HEK293 (cell line): ENCODE measurements around the gene CORO1C.
"Not testable (repeated sequence)": the region's sequence is repeated elsewhere in the genome, so short reads cannot be mapped to it uniquely, and the experiment has no call there.

Source experiments
- CTCF ChIA-PET: fragments of 350-600 bp; formaldehyde crosslinking; extraction: SDS; loops from one replicate; lab custom pipeline; 2021; ENCODE audit warnings: antibody characterized with exemption; lab: Yijun Ruan, JAX
- POLR2A ChIA-PET: fragments of 300-600 bp; formaldehyde crosslinking; extraction: SDS; loops from one replicate; lab custom pipeline; 2020; ENCODE audit warnings: antibody characterized with exemption, inconsistent platforms; lab: Yijun Ruan, JAX
- H3K27ac ChIP-seq: fragments of 200-500 bp; sonication (Bioruptor generic); 2 replicates; pipeline ENCODE4 v1.5.1; 2014; ENCODE audit warnings: low read depth, low read length, control low read depth, inconsistent platforms; ENCODE audit errors: extremely low read depth
- H3K36me3 ChIP-seq, 2 experiments: fragments of 200-500 bp in 1 of 2; sonication (Bioruptor generic) in 1 of 2; 1 replicate in 1 of 2; 2 replicates in 1 of 2; pipeline ENCODE4 v1.5.1; 2014 to 2017; ENCODE audit warnings: inconsistent platforms in 2 of 2, low read length in 2 of 2; ENCODE audit not compliant: control insufficient read depth in 2 of 2, insufficient read depth in 1 of 2
- H3K4me1 ChIP-seq: fragments of 200-500 bp; sonication (Bioruptor generic); 2 replicates; pipeline ENCODE4 v1.5.1; 2014; ENCODE audit warnings: mild to moderate bottlenecking, low read length, inconsistent platforms; ENCODE audit not compliant: control insufficient read depth, insufficient read depth
- H3K4me3 ChIP-seq: 2 replicates; pipeline ENCODE4 v1.5.1; 2011; ENCODE audit warnings: low read depth, mild to moderate bottlenecking, control low read depth, low read length, moderate library complexity
- H3K9me3 ChIP-seq: fragments of 200-500 bp; sonication (Bioruptor generic); 2 replicates; pipeline ENCODE4 v1.5.1; 2014; ENCODE audit warnings: low read depth, low read length, inconsistent platforms; ENCODE audit not compliant: control insufficient read depth, insufficient read depth
- EGR2 ChIP-seq: fragments of 450-650 bp; formaldehyde crosslinking; IDR thresholded peaks from 2 replicates; pipeline ENCODE4 v1.5.1; 2016; ENCODE audit warnings: low read depth, missing biosample characterization, missing genetic modification characterization
- KLF10 ChIP-seq: fragments of 450-650 bp; IDR thresholded peaks from 2 replicates; pipeline ENCODE4 v1.5.1; 2018; ENCODE audit warnings: missing biosample characterization, mild to moderate bottlenecking, missing genetic modification characterization
- MYNN ChIP-seq: fragments of 450-650 bp; formaldehyde crosslinking; IDR thresholded peaks from 2 replicates; pipeline ENCODE4 v1.5.1; 2016; ENCODE audit warnings: missing biosample characterization, missing genetic modification characterization, borderline replicate concordance
- RBAK ChIP-seq: fragments of 450-650 bp; formaldehyde crosslinking; IDR thresholded peaks from 2 replicates; pipeline ENCODE4 v1.5.1; 2016; ENCODE audit warnings: missing biosample characterization, missing genetic modification characterization
- REPIN1 ChIP-seq: fragments of 450-650 bp; formaldehyde crosslinking; IDR thresholded peaks from 2 replicates; pipeline ENCODE4 v1.5.1; 2017; ENCODE audit warnings: missing biosample characterization, missing genetic modification characterization, low read depth
- SCRT1 ChIP-seq: fragments of 450-650 bp; formaldehyde crosslinking; IDR thresholded peaks from 2 replicates; pipeline ENCODE4 v1.5.1; 2016; ENCODE audit warnings: missing biosample characterization, missing genetic modification characterization, borderline replicate concordance
- SCRT2 ChIP-seq: fragments of 450-650 bp; formaldehyde crosslinking; IDR thresholded peaks from 2 replicates; pipeline ENCODE4 v1.5.1; 2016; ENCODE audit warnings: missing biosample characterization, missing genetic modification characterization
- ZBTB44 ChIP-seq: fragments of 450-650 bp; IDR thresholded peaks from 2 replicates; pipeline ENCODE4 v1.5.1; 2018; ENCODE audit warnings: missing biosample characterization, mild to moderate bottlenecking, missing genetic modification characterization
- ZFHX2 ChIP-seq: fragments of 450-650 bp; formaldehyde crosslinking; conservative IDR thresholded peaks from 2 replicates; pipeline ENCODE4 v1.5.1; 2016; ENCODE audit warnings: missing biosample characterization, missing genetic modification characterization
- ZNF121 ChIP-seq: fragments of 450-650 bp; formaldehyde crosslinking; IDR thresholded peaks from 2 replicates; pipeline ENCODE4 v1.5.1; 2016; ENCODE audit warnings: missing biosample characterization, missing genetic modification characterization
- ZNF146 ChIP-seq: fragments of 450-650 bp; formaldehyde crosslinking; IDR thresholded peaks from 2 replicates; pipeline ENCODE4 v1.5.1; 2016; ENCODE audit warnings: missing biosample characterization, missing genetic modification characterization
- ZNF248 ChIP-seq: fragments of 450-650 bp; formaldehyde crosslinking; IDR thresholded peaks from 2 replicates; pipeline ENCODE4 v1.5.1; 2017; ENCODE audit warnings: missing biosample characterization, missing genetic modification characterization
- ZNF335 ChIP-seq: fragments of 450-650 bp; formaldehyde crosslinking; conservative IDR thresholded peaks from 2 replicates; pipeline ENCODE4 v1.5.1; 2016; ENCODE audit warnings: missing biosample characterization, missing genetic modification characterization
- ZNF341 ChIP-seq: fragments of 450-650 bp; formaldehyde crosslinking; IDR thresholded peaks from 2 replicates; pipeline ENCODE4; 2016; ENCODE audit warnings: low read depth, missing biosample characterization, missing genetic modification characterization
- ZNF391 ChIP-seq: fragments of 450-650 bp; formaldehyde crosslinking; IDR thresholded peaks from 2 replicates; pipeline ENCODE4 v1.5.1; 2016; ENCODE audit warnings: low read depth, missing biosample characterization, missing genetic modification characterization, borderline replicate concordance
- ZNF433 ChIP-seq: fragments of 450-650 bp; formaldehyde crosslinking; IDR thresholded peaks from 2 replicates; pipeline ENCODE4 v1.5.1; 2016; ENCODE audit warnings: missing biosample characterization, missing genetic modification characterization, low read depth
- ZNF544 ChIP-seq: fragments of 450-650 bp; formaldehyde crosslinking; IDR thresholded peaks from 2 replicates; pipeline ENCODE4 v1.5.0; 2017; ENCODE audit warnings: missing biosample characterization, missing genetic modification characterization
- ZNF561 ChIP-seq: fragments of 450-650 bp; IDR thresholded peaks from 2 replicates; pipeline ENCODE4 v1.5.1; 2018; ENCODE audit warnings: missing biosample characterization, missing genetic modification characterization, borderline replicate concordance
- ZNF600 ChIP-seq: fragments of 450-650 bp; formaldehyde crosslinking; IDR thresholded peaks from 2 replicates; pipeline ENCODE4 v1.5.1; 2016; ENCODE audit warnings: missing biosample characterization, missing genetic modification characterization
- ZNF660 ChIP-seq: fragments of 450-650 bp; IDR thresholded peaks from 2 replicates; pipeline ENCODE4 v1.5.1; 2018; ENCODE audit warnings: missing biosample characterization, mild to moderate bottlenecking, missing genetic modification characterization
- ZNF664 ChIP-seq: fragments of 450-650 bp; formaldehyde crosslinking; IDR thresholded peaks from 2 replicates; pipeline ENCODE4 v1.5.1; 2016; ENCODE audit warnings: missing biosample characterization, missing genetic modification characterization
- ZNF701 ChIP-seq: fragments of 450-650 bp; formaldehyde crosslinking; IDR thresholded peaks from 2 replicates; pipeline ENCODE4 v1.5.1; 2016; ENCODE audit warnings: missing biosample characterization, missing genetic modification characterization
- ZNF704 ChIP-seq: fragments of 450-650 bp; formaldehyde crosslinking; IDR thresholded peaks from 2 replicates; pipeline ENCODE4 v1.5.1; 2016; ENCODE audit warnings: missing biosample characterization, missing genetic modification characterization
- ZNF792 ChIP-seq: fragments of 450-650 bp; formaldehyde crosslinking; IDR thresholded peaks from 2 replicates; pipeline ENCODE4 v1.5.1; 2016; ENCODE audit warnings: missing biosample characterization, missing genetic modification characterization
- TF ChIP-seq, protein P1 (sequence below): fragments of 450-650 bp; formaldehyde crosslinking; IDR thresholded peaks from 2 replicates; pipeline ENCODE4 v1.5.1; 2016; ENCODE audit warnings: missing biosample characterization, missing genetic modification characterization, low read depth
- TF ChIP-seq, protein P2 (sequence below): fragments of 450-650 bp; formaldehyde crosslinking; IDR thresholded peaks from 2 replicates; pipeline ENCODE4 v1.5.1; 2016; ENCODE audit warnings: missing biosample characterization, missing genetic modification characterization

The CORO1C gene

GRCh38 chr12:108734200-108734906, 3.0 kb upstream of the CORO1C start:
- Histone ChIP-seq H3K36me3 (no peaks in the 10 kb centered on the region), H3K4me3 (no peak overlapping the region), H3K27ac (no peak overlapping the region), H3K9me3 (no peaks in the 10 kb centered on the region), H3K4me1 (peaks cover 7% of the 10 kb centered on the region)
- POLR2A ChIA-PET: no interaction called here
- CTCF ChIA-PET: interaction anchor here (0.7 to 1.2 kb wide), 2 partner anchors 68 to 860 kb away, joined by 3 read pairs; no protein-coding TSS in a partner anchor
- TF ChIP-seq ZNF391 (tag by site-specific recombination) (no peak), ZNF341 (no peak), ZNF600 (tag by site-specific recombination) (peak; percentile 27; the same call in 1 of the 2 replicates), REPIN1 (no peak), ZNF248 (tag by site-specific recombination) (no peak), ZNF121 (tag by site-specific recombination) (0 out of 2 replicates have a peak, but pooled peaks have one; percentile 23)

- H3K4me3 ChIP-seq, H3K9me3 ChIP-seq, H3K36me3 ChIP-seq, H3K27ac ChIP-seq, POLR2A ChIA-PET: not testable (repeated sequence)
- CTCF ChIA-PET: interaction anchor here (0.6 to 1.2 kb wide), 2 partner anchors 67 to 1611 kb away, joined by 3 read pairs; no protein-coding TSS in a partner anchor
- peaks cover 16% of the 10 kb centered on the region for H3K4me1 ChIP-seq
- peak; percentile 39; the same call in 1 of the 2 replicates for TF ChIP-seq EGR2
Observed at GRCh38 chr12:108733230-108733531, 1.9 kb upstream of the CORO1C start.

- POLR2A ChIA-PET: no interaction called here
- H3K27ac ChIP-seq: no peak overlapping the region
- no peaks in the 10 kb centered on the region for H3K36me3 ChIP-seq
- peaks cover 16% of the 10 kb centered on the region for H3K4me1 ChIP-seq
- CTCF ChIA-PET: interaction anchor here (0.9 to 1.5 kb wide), 4 partner anchors 9 to 66 kb away, joined by 3 to 4 read pairs (median 3); no protein-coding TSS in a partner anchor
- no peak overlapping the region for H3K4me3 ChIP-seq
- H3K9me3 ChIP-seq: no peaks in the 10 kb centered on the region
- TF ChIP-seq ZNF146 (no peak), ZNF660 (tag by site-specific recombination) (no peak), ZNF664 (peak; percentile 56), ZFHX2 (no peak), MYNN (tag by site-specific recombination) (no peak), KLF10 (no peak), ZNF561 (tag by site-specific recombination) (no peak), ZNF433 (no peak), SCRT1 (tag by site-specific recombination) (peak; percentile 38; the same call in 1 of the 2 replicates), SCRT2 (tag by site-specific recombination) (peak; percentile 83; the same call in 1 of the 2 replicates), ZNF544 (tag by site-specific recombination) (no peak), ZNF792 (tag by site-specific recombination) (no peak), RBAK (tag by site-specific recombination) (no peak), ZNF335 (no peak), ZNF701 (no peak), ZNF704 (no peak), ZBTB44 (tag by site-specific recombination) (no peak)
- TF ChIP-seq, protein P1, sequence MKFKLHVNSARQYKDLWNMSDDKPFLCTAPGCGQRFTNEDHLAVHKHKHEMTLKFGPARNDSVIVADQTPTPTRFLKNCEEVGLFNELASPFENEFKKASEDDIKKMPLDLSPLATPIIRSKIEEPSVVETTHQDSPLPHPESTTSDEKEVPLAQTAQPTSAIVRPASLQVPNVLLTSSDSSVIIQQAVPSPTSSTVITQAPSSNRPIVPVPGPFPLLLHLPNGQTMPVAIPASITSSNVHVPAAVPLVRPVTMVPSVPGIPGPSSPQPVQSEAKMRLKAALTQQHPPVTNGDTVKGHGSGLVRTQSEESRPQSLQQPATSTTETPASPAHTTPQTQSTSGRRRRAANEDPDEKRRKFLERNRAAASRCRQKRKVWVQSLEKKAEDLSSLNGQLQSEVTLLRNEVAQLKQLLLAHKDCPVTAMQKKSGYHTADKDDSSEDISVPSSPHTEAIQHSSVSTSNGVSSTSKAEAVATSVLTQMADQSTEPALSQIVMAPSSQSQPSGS: no peak
- TF ChIP-seq, protein P2, sequence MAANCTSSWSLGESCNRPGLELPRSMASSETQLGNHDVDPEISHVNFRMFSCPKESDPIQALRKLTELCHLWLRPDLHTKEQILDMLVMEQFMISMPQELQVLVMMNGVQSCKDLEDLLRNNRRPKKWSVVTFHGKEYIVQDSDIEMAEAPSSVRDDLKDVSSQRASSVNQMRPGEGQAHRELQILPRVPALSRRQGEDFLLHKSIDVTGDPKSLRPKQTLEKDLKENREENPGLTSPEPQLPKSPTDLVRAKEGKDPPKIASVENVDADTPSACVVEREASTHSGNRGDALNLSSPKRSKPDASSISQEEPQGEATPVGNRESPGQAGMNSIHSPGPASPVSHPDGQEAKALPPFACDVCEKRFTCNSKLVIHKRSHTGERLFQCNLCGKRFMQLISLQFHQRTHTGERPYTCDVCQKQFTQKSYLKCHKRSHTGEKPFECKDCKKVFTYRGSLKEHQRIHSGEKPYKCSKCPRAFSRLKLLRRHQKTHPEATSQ: no peak
Observed at GRCh38 chr12:108732489-108733229, 1.3 kb upstream of the CORO1C start.
